SH-SY5Y (cell line): ENCODE data around the gene ARMC9.

Source experiments
- GATA2 ChIP-seq: IDR thresholded peaks from 2 replicates; pipeline ENCODE4 v1.6.1; 2011; ENCODE audit warnings: mild to moderate bottlenecking, low read depth, low read length
- GATA3 ChIP-seq: IDR thresholded peaks from 2 replicates; pipeline ENCODE4 v1.6.1; 2011; ENCODE audit warnings: low read depth, mild to moderate bottlenecking, low read length, moderate library complexity

ARMC9 gene

DNA sequence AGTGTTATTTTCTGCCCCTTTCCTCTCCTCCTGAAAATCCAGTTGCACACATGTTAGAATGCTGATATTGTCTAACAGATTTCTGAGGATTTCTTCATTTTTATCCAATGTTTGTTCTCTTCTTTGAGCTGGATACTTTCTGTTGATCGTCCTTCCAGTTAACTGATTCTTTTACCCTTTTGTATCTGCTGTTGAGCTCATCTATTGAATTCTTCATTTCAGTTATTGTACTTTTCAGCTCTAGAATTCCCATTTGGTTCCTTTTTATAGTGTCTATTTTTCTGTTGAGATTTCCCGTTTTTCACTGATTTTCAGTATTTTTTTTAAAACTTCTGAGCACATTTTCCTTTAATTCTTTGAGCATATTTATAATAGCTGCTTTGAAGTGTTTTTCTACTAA lies 119.1 kb downstream of the ARMC9 start:
- TF ChIP-seq GATA3 (no peak), GATA2 (no peak)

DNA sequence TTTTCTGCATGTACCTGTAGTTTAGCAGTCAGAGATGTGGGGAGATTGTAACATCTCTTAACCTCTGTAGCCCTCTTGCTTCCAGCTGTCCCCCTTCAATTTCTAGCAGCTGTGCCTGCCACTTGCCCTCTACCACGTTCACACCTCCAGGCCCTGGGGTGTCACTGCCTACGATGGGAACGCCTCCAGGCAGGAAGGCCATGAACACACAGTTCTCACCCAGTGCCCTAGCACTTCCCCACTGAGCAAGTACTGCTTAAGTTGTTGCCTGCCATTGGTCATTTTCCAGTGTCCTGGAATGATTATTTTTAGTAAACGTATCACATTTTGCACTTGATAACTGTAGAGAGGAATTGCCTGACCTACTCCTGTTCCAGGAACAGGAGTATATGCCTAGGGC lies 120.0 kb downstream of the ARMC9 start:
- TF ChIP-seq GATA2 (no peak), GATA3 (no peak)

DNA sequence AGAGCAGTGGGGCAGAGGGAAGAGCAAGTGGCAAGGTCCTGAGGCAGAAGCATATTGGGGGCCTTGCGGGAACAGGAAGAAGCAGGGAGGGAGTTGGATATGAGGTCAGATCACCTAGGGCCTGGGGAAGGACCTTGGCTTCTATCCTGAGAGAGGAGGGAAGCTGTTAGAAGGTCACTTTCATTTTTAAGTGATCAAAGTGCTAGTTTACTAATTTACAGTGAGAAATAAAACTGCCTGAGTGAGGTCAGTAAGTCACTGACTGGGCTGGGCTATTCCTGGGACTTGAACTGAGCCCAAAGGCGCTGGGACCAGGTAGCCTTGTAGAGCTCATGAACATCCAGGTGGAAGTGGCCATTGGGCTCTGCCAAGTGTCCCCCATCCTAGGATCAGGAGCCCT lies 120.5 kb downstream of the ARMC9 start:
- TF ChIP-seq GATA3: no peak

DNA sequence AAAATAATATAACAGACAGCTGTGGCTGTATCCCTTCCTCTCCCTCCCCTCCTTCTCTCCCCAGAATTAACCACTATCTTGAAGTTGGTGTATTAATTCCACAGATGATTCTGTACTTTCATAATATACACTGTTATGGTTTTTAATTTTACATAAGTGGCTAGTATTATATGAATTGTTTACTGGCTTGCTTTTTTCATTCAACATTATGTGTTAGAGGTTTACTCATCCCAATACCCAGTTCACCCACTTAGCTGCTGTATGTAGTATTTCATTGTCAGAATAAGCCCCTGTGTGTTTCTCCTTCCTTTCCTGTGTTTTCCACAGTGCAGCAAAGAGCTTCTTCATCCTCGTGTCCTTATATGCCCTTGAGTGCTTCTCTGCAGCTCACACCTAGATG lies 121.4 kb downstream of the ARMC9 start:
- TF ChIP-seq GATA2 (no peak), GATA3 (no peak)

DNA sequence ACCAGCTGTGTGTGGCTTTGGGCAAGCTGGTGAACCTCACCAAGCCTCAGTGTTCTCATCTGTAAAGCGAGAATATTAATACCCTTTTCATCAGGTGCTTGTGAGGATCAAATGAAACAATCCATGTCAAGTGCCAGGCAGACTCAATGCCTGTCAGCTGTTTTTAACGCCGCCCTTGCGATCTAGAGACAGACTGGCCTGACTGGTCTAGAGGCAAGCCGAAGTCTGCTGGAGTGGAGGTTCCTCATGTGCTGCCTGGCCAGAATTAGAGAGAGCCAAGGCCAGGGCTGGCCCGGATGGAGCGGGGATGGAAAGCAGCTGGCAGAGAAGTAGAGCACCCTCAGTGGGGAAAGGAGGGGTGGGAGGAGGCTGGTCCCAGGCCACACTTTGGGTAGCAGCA lies 122.6 kb downstream of the ARMC9 start:
- TF ChIP-seq GATA3 (no peak), GATA2 (no peak)

DNA sequence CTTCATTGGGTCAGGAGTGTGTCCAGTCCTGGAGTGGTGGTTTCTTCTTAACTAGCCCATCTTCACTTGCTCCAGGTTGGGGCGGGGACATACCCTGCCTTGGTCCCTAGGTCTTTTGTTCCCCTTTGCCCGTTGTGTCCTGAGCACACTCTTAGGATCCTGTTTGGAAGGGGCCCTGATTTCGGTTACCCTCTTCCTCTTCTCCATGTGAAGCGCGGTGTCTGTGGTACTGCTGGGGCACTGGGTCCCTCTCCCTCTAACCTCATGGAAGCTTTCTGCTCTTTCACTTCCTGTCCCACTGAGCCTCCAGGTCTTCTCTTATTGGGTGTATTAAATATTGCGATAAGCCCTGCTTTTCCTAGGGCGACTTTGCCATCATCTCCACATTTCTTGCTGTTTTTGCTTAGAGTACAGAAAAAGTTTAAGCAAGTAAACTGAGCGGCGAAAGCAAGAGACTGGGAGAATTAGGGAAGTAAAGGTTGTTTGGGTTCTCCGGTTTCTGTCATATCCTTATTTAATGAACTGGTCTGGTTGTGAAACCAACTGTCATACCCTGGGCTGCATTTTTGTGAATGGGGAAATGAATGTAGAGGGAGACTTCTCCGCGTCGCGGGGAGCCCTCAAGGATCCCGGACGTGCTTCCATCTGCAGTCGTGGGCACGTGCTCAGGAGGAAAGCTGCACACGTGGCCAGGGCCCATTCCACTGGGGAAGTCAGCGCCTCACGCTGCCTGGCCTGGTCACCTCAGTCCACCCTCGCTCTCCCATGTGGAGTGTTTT lies 123.3 kb downstream of the ARMC9 start:
- TF ChIP-seq GATA2: no peak
- no peak for TF ChIP-seq GATA3

DNA sequence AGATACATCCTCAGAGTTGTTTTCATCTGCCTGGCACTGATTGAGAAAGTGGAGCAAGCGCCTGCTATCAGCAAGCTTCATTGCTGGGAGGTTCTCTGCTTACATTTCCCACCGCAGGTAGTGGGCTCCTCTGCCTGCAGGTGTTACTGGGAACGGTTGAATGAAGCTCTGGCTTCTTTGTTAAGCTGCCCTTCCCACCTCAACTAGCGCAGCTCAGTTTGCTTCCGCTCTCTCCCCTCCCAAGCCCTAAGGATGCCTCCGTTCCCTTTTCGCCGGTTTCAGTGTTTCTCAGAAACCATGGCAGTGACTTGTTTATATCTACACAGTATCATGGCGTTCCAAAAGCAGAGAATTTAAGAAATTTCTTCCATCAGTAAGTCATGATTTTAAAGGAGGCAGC lies 124.9 kb downstream of the ARMC9 start:
- no peak for TF ChIP-seq GATA3
- no peak for TF ChIP-seq GATA2

DNA sequence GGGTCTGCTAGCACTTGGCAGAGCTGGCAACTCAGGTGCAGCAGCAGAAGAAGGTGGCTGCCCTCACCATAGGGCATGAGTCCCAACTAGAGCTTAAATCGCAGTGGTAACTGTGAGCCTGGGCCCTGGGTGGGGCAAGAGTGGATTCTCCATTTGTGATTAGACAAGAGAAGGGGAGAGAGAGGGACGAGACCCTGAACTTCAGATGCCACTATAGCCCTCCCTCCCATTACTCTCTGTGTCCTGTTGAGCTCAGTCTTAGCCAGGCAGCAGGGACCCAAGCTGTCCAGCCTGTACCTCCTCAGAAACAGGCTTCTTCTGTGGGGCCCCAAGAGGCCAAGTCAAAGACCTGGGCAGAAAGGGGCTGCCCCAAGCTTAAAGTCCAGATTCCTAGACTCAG lies 127.4 kb downstream of the ARMC9 start:
- TF ChIP-seq GATA3 (no peak), GATA2 (no peak)

DNA sequence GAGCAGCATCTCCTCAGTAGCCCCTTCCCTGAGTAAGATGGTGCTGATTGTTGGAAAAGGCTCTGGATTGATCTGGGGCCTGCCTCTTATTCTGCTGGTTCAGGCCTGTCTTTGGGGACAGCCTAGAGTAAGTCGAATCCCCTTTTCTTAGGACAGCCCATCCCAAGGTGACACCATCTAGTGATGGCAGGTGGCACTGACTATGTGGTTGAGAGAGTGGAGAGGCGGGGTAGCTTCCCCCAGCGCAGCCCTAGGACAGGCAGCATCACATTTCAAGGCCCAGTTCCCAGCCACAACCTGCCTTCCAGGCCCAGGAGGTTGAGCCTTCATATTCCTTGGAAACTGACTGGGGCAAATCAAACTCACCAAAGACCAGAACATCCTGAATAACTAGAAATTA lies 128.0 kb downstream of the ARMC9 start:
- TF ChIP-seq GATA3 (no peak), GATA2 (no peak)

DNA sequence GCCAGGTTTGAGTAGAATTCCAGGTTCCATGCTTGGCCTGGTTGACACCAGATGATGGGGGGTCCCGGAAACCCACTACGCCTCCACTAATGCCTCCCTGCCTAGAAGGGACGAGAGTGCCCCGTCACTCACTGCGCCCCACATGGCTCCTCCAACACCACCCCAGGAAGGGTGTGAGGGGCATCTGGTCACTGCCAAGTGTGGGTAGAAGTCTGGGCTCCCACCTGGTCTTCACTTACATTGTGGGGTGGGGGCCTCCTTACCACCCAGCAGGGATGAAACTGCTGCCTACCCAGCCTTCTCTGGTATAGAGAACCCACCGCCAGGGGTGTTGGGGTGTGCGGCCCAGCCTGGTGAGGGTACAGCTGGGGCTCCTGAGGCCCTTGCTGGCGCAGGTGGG lies 131.9 kb downstream of the ARMC9 start:
- TF ChIP-seq GATA3: no peak
- no peak for TF ChIP-seq GATA2

DNA sequence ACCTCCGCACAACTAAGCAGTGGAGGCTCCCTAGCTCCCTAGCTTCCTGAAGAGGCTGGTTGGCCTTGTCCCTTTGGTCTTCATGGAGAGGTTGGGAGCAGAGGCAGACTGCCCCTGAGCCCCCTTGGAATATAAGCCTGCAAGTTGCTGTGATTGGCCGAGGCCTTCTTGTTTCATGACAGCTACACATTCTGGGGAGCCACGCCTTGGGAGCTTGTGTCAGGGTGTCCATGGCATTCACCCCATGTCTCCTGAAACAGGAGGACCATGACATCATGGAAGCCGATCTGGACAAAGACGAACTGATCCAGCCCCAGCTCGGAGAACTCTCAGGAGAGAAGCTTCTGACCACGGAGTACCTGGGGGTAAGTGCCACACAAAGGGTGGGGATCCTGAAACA lies 133.1 kb downstream of the ARMC9 start:
- TF ChIP-seq GATA2: no peak
- TF ChIP-seq GATA3: no peak

DNA sequence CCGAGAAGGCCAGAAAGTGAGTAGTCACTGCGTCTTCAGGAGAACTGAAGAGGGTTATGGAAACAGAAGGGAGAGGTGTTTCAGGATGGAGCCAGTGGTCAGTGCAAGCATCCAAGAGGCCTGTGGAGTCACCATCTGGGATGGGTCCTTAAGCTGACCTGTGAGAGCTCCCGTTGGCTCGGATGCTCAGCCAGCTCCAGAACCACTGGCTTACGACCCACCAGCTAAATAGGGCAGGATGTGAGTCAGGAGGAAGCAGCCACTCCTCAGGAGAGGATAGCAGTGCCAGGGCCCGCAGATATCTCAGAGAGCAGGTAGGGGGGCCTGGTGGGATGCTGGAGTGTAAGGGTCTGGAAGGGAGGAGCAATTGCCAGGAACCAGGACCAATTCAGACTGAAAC lies 134.0 kb downstream of the ARMC9 start:
- TF ChIP-seq GATA3 (no peak), GATA2 (no peak)

DNA sequence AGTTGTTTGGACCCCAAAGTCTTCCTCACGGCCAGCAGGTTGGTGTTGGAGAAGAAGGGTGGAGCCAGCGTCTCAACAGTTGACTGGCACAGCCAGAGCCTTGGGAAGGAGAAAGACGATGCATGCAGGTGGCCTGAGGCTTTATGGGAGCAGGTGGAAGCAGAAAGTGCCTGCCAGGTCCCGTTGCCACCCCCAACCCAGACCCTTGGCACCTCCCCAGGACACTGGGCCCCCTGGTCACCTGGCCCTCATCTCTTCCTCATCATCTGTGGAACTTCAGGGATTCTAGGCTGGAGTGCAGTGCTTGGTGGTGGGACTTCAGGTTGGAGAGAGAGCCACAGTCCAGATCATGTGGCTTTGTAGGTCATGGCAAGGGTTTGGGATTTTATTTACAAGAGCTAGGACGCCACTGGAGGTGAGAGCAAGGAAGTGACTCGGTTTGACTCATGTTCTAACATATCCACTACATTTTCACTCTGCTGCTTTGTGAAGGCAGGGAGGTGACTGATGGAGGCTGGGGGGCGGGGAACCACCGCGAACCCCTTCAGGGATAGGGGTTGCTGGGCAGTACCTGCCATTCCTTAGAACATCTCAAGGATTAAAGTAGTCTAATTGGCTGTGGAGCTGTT lies 134.6 kb downstream of the ARMC9 start:
- TF ChIP-seq GATA2: no peak
- no peak for TF ChIP-seq GATA3

DNA sequence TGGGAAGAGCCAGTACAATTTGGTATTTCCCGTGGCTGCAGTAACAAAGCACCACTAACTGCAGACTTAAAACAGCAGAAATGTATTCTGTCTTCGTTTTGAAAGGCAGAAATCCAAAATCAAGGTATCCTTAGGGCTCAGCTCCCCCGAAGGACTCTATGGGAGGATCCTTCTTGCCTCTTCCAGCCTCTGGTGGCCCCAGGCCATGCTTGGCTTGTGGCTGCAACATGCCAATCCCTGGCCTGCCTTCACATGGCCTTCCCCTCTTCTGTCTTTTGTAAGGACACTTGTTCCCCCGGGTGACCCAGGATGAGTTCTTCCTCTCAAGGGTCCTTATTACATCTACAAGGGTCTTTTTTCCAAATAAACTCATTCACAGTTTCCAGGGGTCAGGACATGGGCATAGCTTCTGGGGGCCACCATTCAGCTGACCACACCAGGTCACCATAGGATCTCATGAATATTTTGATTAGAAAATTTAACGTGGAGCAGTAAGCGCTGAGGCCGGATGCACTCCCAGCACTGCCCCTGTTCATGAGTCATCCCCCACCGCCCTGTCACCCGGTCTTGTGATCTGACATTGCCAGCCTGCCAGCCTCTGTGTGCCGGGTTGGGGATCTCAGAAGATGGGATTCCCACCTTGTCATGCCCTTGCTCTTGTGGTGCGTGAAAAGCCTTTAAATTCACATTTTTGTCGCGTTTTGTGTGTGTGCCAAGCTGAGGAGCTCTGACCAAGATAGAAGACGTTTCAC lies 135.9 kb downstream of the ARMC9 start:
- TF ChIP-seq GATA3 (no peak), GATA2 (no peak)

DNA sequence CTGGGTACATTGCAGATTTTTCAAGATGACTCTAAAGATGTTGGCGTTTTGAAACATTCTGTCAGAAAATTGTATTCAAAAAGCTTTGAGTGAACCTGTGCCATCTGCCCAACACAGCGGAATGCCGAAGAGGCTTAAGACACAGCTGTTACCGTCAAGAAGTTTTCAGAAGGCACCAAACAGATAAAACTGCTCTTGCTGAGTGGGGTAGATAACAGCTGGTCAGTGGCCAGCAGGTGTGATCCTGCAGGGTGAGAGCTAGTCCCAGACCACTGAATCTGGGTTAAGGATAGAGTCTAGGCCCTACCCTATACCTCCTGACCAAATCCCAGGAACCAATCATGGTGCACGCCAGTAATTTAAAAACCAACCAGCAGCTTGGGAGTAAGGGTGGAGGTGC lies 136.6 kb downstream of the ARMC9 start:
- TF ChIP-seq GATA2 (no peak), GATA3 (no peak)

DNA sequence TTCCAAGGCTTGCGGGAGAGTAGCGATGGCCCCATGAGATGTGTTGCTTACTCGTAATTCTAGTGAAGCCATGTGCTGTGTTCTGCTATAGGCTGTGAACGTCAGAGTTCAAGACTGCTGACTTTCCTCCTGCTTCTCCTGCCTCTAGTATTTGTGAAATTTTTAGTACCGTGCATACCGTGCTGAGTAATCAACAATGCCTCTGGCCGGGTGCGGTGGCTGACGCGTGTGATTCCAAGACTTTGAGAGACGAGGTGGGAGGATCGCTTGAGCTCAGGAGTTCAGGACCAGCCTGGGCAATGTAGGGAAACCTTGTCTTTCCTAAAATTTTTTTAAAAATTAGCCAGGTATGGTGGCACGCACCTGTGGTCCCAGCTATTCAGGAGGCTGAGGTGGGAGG lies 137.2 kb downstream of the ARMC9 start:
- no peak for TF ChIP-seq GATA3
- TF ChIP-seq GATA2: no peak
